Panc1 (cell line): ENCODE measurements around the gene IGSF10.

Source experiments
- POLR2AphosphoS5 ChIP-seq: IDR thresholded peaks from 2 replicates; pipeline ENCODE4 v1.6.1; 2012; ENCODE audit warnings: mild to moderate bottlenecking, low read depth, low read length, moderate library complexity
- REST ChIP-seq, 2 experiments: IDR thresholded peaks; 2 replicates each; pipeline ENCODE4 v1.6.1; 2011 to 2012; ENCODE audit warnings: low read depth in 2 of 2, control low read depth in 1 of 2, low read length in 1 of 2, mild to moderate bottlenecking in 1 of 2, moderate library complexity in 1 of 2; ENCODE audit not compliant: insufficient read depth in 1 of 2
- TCF7L2 ChIP-seq: IDR thresholded peaks from 2 replicates; pipeline ENCODE4 v1.6.1; 2011; ENCODE audit warnings: mild to moderate bottlenecking, low read depth, low read length, inconsistent platforms
- TF ChIP-seq, protein P1 (sequence below): fragments of 450-650 bp; IDR thresholded peaks from 2 replicates; pipeline ENCODE4 v1.5.1; 2017; ENCODE audit warnings: mild to moderate bottlenecking

GRCh38 chr3:151501923-151502632 is 41.2 kb upstream of the IGSF10 start:
- TF ChIP-seq, protein P1, sequence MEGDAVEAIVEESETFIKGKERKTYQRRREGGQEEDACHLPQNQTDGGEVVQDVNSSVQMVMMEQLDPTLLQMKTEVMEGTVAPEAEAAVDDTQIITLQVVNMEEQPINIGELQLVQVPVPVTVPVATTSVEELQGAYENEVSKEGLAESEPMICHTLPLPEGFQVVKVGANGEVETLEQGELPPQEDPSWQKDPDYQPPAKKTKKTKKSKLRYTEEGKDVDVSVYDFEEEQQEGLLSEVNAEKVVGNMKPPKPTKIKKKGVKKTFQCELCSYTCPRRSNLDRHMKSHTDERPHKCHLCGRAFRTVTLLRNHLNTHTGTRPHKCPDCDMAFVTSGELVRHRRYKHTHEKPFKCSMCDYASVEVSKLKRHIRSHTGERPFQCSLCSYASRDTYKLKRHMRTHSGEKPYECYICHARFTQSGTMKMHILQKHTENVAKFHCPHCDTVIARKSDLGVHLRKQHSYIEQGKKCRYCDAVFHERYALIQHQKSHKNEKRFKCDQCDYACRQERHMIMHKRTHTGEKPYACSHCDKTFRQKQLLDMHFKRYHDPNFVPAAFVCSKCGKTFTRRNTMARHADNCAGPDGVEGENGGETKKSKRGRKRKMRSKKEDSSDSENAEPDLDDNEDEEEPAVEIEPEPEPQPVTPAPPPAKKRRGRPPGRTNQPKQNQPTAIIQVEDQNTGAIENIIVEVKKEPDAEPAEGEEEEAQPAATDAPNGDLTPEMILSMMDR, result no peak
- no peak for TF ChIP-seq POLR2AphosphoS5
- TF ChIP-seq REST (IDR thresholded peaks at IDR 0.05; ENCODE audit: insufficient read depth in 1 of 2, low read depth in 2 of 2, low read length in 1 of 2), result no peak
- no peak for TF ChIP-seq TCF7L2
